HG03135 (cell line): ENCODE measurements around the gene NEU2.

Source experiments
- ATAC-seq: cut with Tn5 transposase; IDR thresholded peaks from one replicate; pipeline ENCODE4 v1.9.1; 2021; ENCODE audit warnings: mild to moderate bottlenecking, moderate library complexity; ENCODE audit not compliant: unreplicated experiment

Gene NEU2

GRCh38 chr2:233032551-233033320, at the start of gene NEU2:
NEU2 (plus strand) TSS chr2:233032672; CDS start chr2:233032672, 0 bp downstream.
- ATAC-seq: no peak

- ATAC-seq: no peak
Observed at GRCh38 chr2:232982926-232983668, 49.4 kb upstream of the NEU2 start.

GRCh38 chr2:232983669-232984140, 48.8 kb upstream of the NEU2 start:
- ATAC-seq: no peak

- ATAC-seq: no peak
Observed at GRCh38 chr2:232984451-232985207, 47.8 kb upstream of the NEU2 start.

DNA sequence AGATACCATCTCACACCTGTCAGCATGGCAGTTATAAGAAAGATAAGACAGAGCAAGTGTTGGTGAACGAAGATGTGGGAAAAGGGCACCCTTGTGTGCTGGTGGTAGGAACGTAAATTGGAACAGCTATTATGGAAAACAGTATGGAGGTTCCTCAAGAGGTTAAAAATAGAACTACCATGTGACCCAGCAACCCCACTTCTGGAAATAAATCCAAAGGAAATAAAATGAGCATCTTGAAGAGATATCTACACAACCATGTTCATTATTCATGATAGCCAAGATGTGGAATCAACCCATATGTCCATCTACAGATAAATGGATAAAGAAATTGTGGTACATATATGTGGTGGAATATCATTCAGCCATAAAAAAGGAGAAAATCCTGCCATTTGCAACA, 46.3 kb upstream of the NEU2 start:
- no peak for ATAC-seq

DNA sequence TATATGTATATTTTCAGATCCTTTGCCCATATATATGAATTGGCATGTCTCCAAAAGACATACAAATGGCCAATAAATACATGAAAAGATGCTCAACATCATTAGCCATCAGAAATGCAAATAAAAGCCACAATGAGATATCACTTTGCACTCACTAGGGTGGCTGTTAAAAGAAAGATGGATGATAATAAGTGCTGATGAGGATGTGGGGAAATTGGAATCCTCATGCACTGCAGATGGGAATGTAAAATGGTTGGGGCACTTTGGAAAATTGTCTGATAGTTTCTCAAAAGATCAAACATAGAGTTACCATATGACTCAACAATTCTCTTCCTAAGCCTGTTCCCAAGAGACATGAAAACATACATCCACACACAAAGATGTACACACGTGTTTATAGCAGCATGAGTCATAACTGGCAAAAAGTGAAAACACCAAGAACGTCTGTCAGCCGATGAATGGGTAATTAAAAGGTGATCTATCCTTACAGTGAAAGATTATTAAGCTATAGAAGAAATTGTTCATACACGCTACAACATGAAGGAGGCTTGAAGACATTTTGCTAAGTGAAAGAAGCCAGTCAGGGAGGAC, 39.1 kb upstream of the NEU2 start:
- ATAC-seq: no peak

DNA sequence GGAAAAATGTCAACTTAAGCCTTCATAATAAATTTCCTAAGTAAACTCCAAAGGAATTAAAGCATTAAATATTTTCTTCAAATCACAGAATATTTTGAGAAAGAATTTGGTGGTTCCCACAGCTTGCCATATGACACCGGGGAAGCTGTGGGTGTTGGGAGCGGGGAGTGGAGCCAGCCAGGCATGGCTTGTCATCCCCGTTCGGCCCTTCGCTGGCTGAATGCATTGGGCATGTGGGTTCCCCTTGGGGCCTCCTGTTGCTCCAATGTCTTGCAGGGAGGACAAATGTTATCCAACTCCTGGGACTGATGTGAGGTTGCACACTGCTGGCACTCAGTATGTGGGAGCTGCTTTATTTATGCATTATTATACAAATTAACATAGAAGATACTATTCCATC, 38.0 kb upstream of the NEU2 start:
- ATAC-seq: no peak

DNA sequence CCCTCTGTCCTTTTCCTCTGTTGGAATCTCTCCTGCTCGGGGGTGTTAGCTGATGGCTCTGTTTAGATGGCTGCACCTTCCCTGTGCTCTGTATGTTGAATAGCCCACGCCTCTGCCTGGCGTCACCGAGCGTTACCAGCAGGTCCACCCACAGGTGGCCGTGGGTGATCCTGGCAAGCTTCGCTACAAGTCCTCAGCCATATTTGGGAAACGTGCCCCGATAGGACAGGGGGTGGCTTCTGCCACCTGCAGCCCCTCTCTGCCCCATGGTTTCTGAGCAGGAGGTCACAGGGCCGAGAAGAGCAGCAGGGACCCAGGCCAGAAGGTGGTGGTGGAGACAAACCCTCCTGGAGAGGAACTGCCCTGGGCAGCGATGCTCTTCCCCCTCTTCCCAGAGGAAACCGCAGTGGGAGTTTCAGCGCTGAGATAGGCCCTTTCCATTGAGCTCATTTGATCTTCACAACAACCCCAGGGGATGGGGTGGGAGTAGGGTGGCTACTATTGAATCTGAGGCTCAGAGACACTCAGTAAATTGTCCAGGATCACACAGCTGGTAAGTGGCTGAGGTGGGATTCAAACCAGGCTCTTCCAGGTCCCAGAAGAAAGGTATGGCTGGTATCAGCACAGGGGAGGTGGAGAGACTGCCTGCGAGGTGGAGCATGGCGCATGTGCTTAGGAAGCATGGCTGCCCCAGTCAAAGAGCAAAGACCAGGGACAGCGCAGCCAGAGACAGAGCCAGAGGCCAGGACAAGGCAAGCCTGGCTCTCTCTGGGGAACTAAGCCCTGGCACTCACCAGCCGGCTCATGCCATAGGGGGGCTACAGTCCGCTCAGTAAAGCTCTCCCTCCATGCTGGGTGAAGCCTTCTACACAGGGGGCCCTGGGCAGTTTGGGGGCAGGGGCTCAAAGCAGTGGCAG, 34.5 kb upstream of the NEU2 start:
- ATAC-seq: no peak

GRCh38 chr2:232998666-232998985, 33.8 kb upstream of the NEU2 start:
- no peak for ATAC-seq

DNA sequence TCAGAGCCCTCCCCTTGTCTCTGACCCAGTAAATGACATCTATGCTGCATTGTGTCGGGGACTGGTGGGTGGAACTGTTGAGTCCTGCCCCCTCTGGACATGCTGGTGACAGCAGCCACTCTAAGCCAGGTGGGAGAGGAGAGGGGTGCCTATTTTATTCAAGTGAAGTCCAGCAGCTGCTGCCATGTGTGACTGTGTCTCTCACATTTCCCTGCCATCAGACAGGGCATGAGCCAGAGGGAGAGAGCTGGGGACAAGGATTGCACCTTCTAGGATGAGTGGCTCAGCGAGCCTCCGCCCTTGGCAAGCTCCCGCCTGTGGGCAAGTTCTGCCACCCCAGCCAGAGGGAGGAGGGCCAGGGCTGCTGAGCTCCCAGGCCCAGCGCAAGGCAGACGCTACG, 33.1 kb upstream of the NEU2 start:
- ATAC-seq: no peak

GRCh38 chr2:233000886-233001750, 31.4 kb upstream of the NEU2 start:
- ATAC-seq: no peak

- no peak for ATAC-seq
Observed at GRCh38 chr2:233002829-233003657, 29.4 kb upstream of the NEU2 start.

DNA sequence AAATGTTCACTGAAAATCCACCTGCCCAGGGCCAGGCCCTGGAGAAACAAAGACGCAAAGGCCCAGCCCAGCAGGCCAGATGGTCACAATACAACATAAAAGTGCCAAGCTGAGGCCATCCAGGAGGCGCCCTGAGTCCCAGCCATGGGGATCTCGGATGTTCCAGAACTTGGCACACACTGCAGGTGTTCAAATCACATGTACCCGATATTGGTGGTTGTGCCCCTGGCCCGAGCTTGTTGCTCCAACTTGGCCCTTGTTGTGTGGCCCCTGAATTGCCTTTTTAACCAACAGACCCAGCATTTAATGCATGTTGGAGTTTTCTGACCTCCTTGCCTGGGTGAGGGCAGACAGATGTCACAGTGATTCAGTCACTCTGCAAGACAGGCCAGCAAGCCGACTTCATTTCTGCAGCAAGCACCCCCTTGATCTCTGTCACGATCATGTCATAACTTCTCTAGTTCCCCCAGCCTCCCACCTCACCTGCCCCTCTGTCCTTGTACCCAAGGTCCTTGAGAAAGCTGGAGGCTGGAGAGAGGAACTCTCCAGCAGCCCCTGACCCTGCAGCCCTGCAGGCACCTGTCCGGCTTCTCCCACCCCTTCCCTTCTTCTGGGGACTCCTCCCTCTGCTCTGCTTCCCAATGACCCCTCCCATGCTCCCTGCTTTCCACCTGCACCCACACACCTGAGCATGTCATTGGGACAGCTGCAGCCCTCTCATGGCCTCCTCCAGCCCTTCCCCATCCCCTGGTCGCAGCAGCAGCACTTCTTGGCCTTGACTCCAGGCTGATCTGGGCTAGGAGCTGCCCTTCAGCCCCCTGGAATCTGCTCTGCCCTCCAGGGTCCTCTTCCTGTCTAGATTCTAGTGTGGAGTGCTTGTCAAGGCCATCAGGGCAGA, 28.6 kb upstream of the NEU2 start:
- no peak for ATAC-seq

- ATAC-seq: no peak
Observed at GRCh38 chr2:233005096-233005495, 27.4 kb upstream of the NEU2 start.

GRCh38 chr2:233006648-233007047, 25.8 kb upstream of the NEU2 start:
- no peak for ATAC-seq

GRCh38 chr2:233007270-233007669, 25.2 kb upstream of the NEU2 start:
- no peak for ATAC-seq

DNA sequence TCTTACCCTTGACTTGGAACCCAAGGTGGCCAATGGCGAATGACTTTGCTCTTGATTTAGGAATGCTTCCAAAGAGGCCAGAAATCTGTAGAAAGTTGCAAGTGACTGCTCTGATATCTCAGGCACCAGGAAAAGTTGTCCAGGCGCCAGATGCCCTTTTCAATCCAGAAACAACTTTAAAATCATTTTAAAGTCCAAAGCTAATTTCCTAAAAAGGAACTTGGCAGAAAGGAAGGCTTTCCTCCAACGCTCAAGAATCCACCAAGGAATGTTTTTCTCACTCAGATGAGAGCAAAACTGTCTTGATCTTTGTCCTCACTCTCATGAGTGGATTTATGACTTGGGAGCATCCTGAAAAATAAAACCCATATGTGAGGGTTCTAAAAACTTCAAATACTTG, 24.7 kb upstream of the NEU2 start:
- no peak for ATAC-seq
